NCI-H187 treated with DMSO at 0.1 percent for 48 hours (cell line): ENCODE data around the gene RILPL2.
"Not testable (repeated sequence)": the region's sequence is repeated elsewhere in the genome, so short reads cannot be mapped to it uniquely, and the experiment has no call there.

ENCODE experiments used
- DNase-seq: peaks from one replicate; lab custom pipeline; 2025; lab: John Stamatoyannopoulos, UW

RILPL2 gene

GRCh38 chr12:123401753-123402683 lies 34.5 kb downstream of the RILPL2 start:
- no peak for DNase-seq

- no peak for DNase-seq
Measured at GRCh38 chr12:123399255-123399617, 37.2 kb downstream of the RILPL2 start.

GRCh38 chr12:123398550-123399254 lies 37.8 kb downstream of the RILPL2 start:
- no peak for DNase-seq

GRCh38 chr12:123398177-123398549 lies 38.3 kb downstream of the RILPL2 start:
- DNase-seq = no peak

- DNase-seq = no peak
Measured at GRCh38 chr12:123397400-123397799, 39.1 kb downstream of the RILPL2 start.

- DNase-seq = no peak
Measured at GRCh38 chr12:123396954-123397353, 39.5 kb downstream of the RILPL2 start.

GRCh38 chr12:123396543-123396942 lies 39.9 kb downstream of the RILPL2 start:
- DNase-seq = no peak

GRCh38 chr12:123395236-123395635 lies 41.2 kb downstream of the RILPL2 start:
- no peak for DNase-seq

GRCh38 chr12:123393747-123394146 lies 42.7 kb downstream of the RILPL2 start:
- no peak for DNase-seq

GRCh38 chr12:123391546-123392343 lies 44.7 kb downstream of the RILPL2 start:
- no peak for DNase-seq

- no peak for DNase-seq
Measured at GRCh38 chr12:123390498-123391426, 45.7 kb downstream of the RILPL2 start.

GRCh38 chr12:123389560-123390351 lies 46.7 kb downstream of the RILPL2 start:
- DNase-seq = no peak

GRCh38 chr12:123388951-123389559 lies 47.4 kb downstream of the RILPL2 start:
- no peak for DNase-seq

GRCh38 chr12:123388177-123388950 lies 48.1 kb downstream of the RILPL2 start:
- DNase-seq = no peak

- DNase-seq = no peak
Measured at GRCh38 chr12:123387508-123388176, 48.8 kb downstream of the RILPL2 start.

- not testable (repeated sequence) for DNase-seq
Measured at GRCh38 chr12:123385536-123385935, 50.9 kb downstream of the RILPL2 start.

GRCh38 chr12:123384994-123385376 lies 51.5 kb downstream of the RILPL2 start:
- DNase-seq = no peak

GRCh38 chr12:123384318-123384993 lies 52.0 kb downstream of the RILPL2 start:
- no peak for DNase-seq
